ENCODE measurements around the gene KRTAP9-2.

DNA sequence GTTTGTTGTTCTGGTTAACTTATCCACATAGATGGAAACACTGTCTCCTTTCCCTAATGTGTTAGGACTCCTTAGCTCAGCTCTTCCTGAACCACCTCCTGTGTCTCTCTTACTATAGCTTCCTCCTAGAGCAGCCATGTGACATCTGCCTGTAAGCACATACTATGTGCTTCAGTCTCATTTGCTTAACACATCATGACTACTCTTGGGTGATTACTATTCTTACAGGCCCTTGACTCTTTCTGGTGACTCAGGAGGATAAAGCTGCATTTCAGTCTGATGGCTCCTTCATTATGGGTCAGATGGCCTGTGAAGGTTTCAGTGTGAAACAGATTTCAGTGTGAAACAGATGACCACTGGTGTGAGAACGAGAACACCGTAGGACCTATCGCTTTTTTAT lies 48.1 kb upstream of the KRTAP9-2 start:
- TF ChIP-seq, protein P1, sequence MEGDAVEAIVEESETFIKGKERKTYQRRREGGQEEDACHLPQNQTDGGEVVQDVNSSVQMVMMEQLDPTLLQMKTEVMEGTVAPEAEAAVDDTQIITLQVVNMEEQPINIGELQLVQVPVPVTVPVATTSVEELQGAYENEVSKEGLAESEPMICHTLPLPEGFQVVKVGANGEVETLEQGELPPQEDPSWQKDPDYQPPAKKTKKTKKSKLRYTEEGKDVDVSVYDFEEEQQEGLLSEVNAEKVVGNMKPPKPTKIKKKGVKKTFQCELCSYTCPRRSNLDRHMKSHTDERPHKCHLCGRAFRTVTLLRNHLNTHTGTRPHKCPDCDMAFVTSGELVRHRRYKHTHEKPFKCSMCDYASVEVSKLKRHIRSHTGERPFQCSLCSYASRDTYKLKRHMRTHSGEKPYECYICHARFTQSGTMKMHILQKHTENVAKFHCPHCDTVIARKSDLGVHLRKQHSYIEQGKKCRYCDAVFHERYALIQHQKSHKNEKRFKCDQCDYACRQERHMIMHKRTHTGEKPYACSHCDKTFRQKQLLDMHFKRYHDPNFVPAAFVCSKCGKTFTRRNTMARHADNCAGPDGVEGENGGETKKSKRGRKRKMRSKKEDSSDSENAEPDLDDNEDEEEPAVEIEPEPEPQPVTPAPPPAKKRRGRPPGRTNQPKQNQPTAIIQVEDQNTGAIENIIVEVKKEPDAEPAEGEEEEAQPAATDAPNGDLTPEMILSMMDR (optimal IDR thresholded peaks at IDR 0.05 in 1 of 3, IDR thresholded peaks at IDR 0.05 in 1 of 3, conservative IDR thresholded peaks at IDR 0.05 in 1 of 3; ENCODE audit: extremely low read depth in 1 of 3, insufficient read depth in 2 of 3, low read length in 3 of 3), result no peak
- no peak for TF ChIP-seq EZH2 (IDR thresholded peaks at IDR 0.05; ENCODE audit: low read length)

All from keratinocyte (primary cell).